ENCODE measurements around the gene DNAAF5. TPM values are rescaled to one million over a fixed set of nuclear protein-coding genes. Genes with fewer than 3 reads are reported as not detected.

The DNAAF5 gene
- total RNA-seq, 6 experiments from 2014 or later, result 25.4 to 33.0 (median 27.5) TPM

GRCh38 chr7:714251-714671 is 12.2 kb upstream of the DNAAF5 start:
- Mint-ChIP-seq H3K4me3 (no peak overlapping the region), H3K27me3 (ENCODE audit: insufficient read depth) (peaks cover 6% of the 10 kb centered on the region), H3K27ac (no peak overlapping the region), H3K36me3 (ENCODE audit: low read depth) (peaks cover 4% of the 10 kb centered on the region), H3K9me3 (peaks cover 4% of the 10 kb centered on the region), H3K4me1 (ENCODE audit: low read depth) (no peaks in the 10 kb centered on the region)
- no peak for TF ChIP-seq CTCF (IDR thresholded peaks at IDR 0.05)
- DNase-seq, result no peak

- H3K36me3 Mint-ChIP-seq (ENCODE audit: low read depth), result peaks cover 19% of the 10 kb centered on the region
- no peak for TF ChIP-seq CTCF (IDR thresholded peaks at IDR 0.05)
- no peak overlapping the region for H3K27ac Mint-ChIP-seq
- H3K4me1 Mint-ChIP-seq (ENCODE audit: low read depth), result no peaks in the 10 kb centered on the region
- no peak for DNase-seq
- H3K27me3 Mint-ChIP-seq (ENCODE audit: insufficient read depth), result peaks cover 6% of the 10 kb centered on the region
- peaks cover 15% of the 10 kb centered on the region for H3K9me3 Mint-ChIP-seq
- H3K4me3 Mint-ChIP-seq, result no peak overlapping the region
Measured at GRCh38 chr7:716222-716621, 10.3 kb upstream of the DNAAF5 start.

GRCh38 chr7:716636-717035 is 9.9 kb upstream of the DNAAF5 start:
- Mint-ChIP-seq H3K9me3 (peaks cover 19% of the 10 kb centered on the region), H3K36me3 (ENCODE audit: low read depth) (peaks cover 21% of the 10 kb centered on the region)
- DNase-seq, result no peak

GRCh38 chr7:721619-722248 is 4.8 kb upstream of the DNAAF5 start:
- H3K4me3 Mint-ChIP-seq, result no peak overlapping the region
- no peak overlapping the region for H3K27ac Mint-ChIP-seq
- H3K36me3 Mint-ChIP-seq (ENCODE audit: low read depth), result peaks cover 57% of the 10 kb centered on the region
- no peak for TF ChIP-seq CTCF (IDR thresholded peaks at IDR 0.05)
- DNase-seq, result no peak
- peaks cover 50% of the 10 kb centered on the region for H3K9me3 Mint-ChIP-seq
- peaks cover under 1% of the 10 kb centered on the region for H3K27me3 Mint-ChIP-seq (ENCODE audit: insufficient read depth)
- peaks cover 20% of the 10 kb centered on the region for H3K4me1 Mint-ChIP-seq (ENCODE audit: low read depth)

More at GRCh38 chr7:716636-717035, 9.9 kb upstream of the DNAAF5 start:
- no peak overlapping the region for H3K4me3 Mint-ChIP-seq
- H3K4me1 Mint-ChIP-seq (ENCODE audit: low read depth), result no peaks in the 10 kb centered on the region
- peaks cover 6% of the 10 kb centered on the region for H3K27me3 Mint-ChIP-seq (ENCODE audit: insufficient read depth)
- TF ChIP-seq CTCF (IDR thresholded peaks at IDR 0.05), result no peak
- no peak overlapping the region for H3K27ac Mint-ChIP-seq

- DNase-seq, result no peak
- H3K9me3 Mint-ChIP-seq, result peaks cover 50% of the 10 kb centered on the region
- no peak for TF ChIP-seq CTCF (IDR thresholded peaks at IDR 0.05)
- no peak overlapping the region for H3K27ac Mint-ChIP-seq
- peaks cover 57% of the 10 kb centered on the region for H3K36me3 Mint-ChIP-seq (ENCODE audit: low read depth)
- H3K27me3 Mint-ChIP-seq (ENCODE audit: insufficient read depth), result no peaks in the 10 kb centered on the region; the same call in 1 of the 2 replicates
- no peak overlapping the region for H3K4me3 Mint-ChIP-seq
- peaks cover 29% of the 10 kb centered on the region for H3K4me1 Mint-ChIP-seq (ENCODE audit: low read depth)
Measured at GRCh38 chr7:723541-723940, 3.0 kb upstream of the DNAAF5 start.
